ENCODE measurements around the gene HMGN1. TPM values are rescaled to one million over a fixed set of nuclear protein-coding genes. Genes with fewer than 3 reads are reported as not detected.

The HMGN1 gene
- polyA plus RNA-seq, 1 donor from 2014 or later = 2,070 TPM

GRCh38 chr21:39377444-39378050 lies 28.7 kb upstream of the HMGN1 start:
- no peaks in the 10 kb centered on the region for H4K20me1 ChIP-seq (ENCODE audit: insufficient read depth)
- H3K9me3 ChIP-seq (ENCODE audit: low read length) = no peaks in the 10 kb centered on the region
- no peak for TF ChIP-seq MXI1 (conservative IDR thresholded peaks at IDR 0.05; ENCODE audit: poor library complexity, severe bottlenecking)
- no peak for TF ChIP-seq RAD21 (conservative IDR thresholded peaks at IDR 0.05)
- no peak for TF ChIP-seq TAF1 (IDR thresholded peaks at IDR 0.05; ENCODE audit: low read depth)
- no peak for TF ChIP-seq CTCF (IDR thresholded peaks at IDR 0.05; ENCODE audit: poor library complexity, severe bottlenecking)
- no peak for TF ChIP-seq EP300 (conservative IDR thresholded peaks at IDR 0.05; ENCODE audit: poor library complexity, severe bottlenecking)
- no peak for TF ChIP-seq EZH2 (IDR thresholded peaks at IDR 0.05; ENCODE audit: borderline replicate concordance, insufficient read depth, low read length, poor library complexity, severe bottlenecking)
- no peak for TF ChIP-seq REST (IDR thresholded peaks at IDR 0.05; ENCODE audit: borderline replicate concordance)
- no peak for TF ChIP-seq SMC3 (conservative IDR thresholded peaks at IDR 0.05; ENCODE audit: poor library complexity)
- no peak for TF ChIP-seq POLR2AphosphoS5 (IDR thresholded peaks at IDR 0.05)
- no peak overlapping the region for H2AFZ ChIP-seq (ENCODE audit: low read depth, low read length)
- H3K27me3 ChIP-seq (ENCODE audit: insufficient read depth, low read depth, low read length) = no peaks in the 10 kb centered on the region
- no peaks in the 10 kb centered on the region for H3K36me3 ChIP-seq (ENCODE audit: insufficient read depth, low read length)
- no peak overlapping the region for H3K4me2 ChIP-seq (ENCODE audit: low read length)
- H3K79me2 ChIP-seq (replicated peaks; ENCODE audit: insufficient read depth, low read length) = peaks cover 16% of the 10 kb centered on the region
- no peaks in the 10 kb centered on the region for H3K9me2 ChIP-seq (ENCODE audit: insufficient read depth, low read length)
- H3K27ac ChIP-seq (ENCODE audit: low read length) = no peak overlapping the region
- H3K9ac ChIP-seq (ENCODE audit: low read length) = no peak overlapping the region
- no peaks in the 10 kb centered on the region for H3F3A ChIP-seq (ENCODE audit: insufficient read depth, low read length, poor library complexity, severe bottlenecking)
- H3K4me3 ChIP-seq (ENCODE audit: low read length) = no peak overlapping the region

GRCh38 chr21:39375446-39375845 lies 26.6 kb upstream of the HMGN1 start:
- Histone ChIP-seq H2AFZ (ENCODE audit: low read depth, low read length) (no peak overlapping the region), H3K4me2 (ENCODE audit: low read length) (no peak overlapping the region), H3K9me3 (ENCODE audit: low read length) (no peaks in the 10 kb centered on the region), H3K4me3 (ENCODE audit: low read length) (no peak overlapping the region), H3K27me3 (ENCODE audit: insufficient read depth, low read depth, low read length) (no peaks in the 10 kb centered on the region), H3K36me3 (ENCODE audit: insufficient read depth, low read length) (no peaks in the 10 kb centered on the region), H3K9me2 (ENCODE audit: insufficient read depth, low read length) (no peaks in the 10 kb centered on the region), H3F3A (ENCODE audit: insufficient read depth, low read length, poor library complexity, severe bottlenecking) (no peaks in the 10 kb centered on the region), H3K9ac (ENCODE audit: low read length) (no peak overlapping the region), H3K79me2 (replicated peaks; ENCODE audit: insufficient read depth, low read length) (no peaks in the 10 kb centered on the region), H3K27ac (ENCODE audit: low read length) (no peak overlapping the region), H4K20me1 (ENCODE audit: insufficient read depth) (no peaks in the 10 kb centered on the region)
- TF ChIP-seq MXI1 (conservative IDR thresholded peaks at IDR 0.05; ENCODE audit: poor library complexity, severe bottlenecking) (no peak), EZH2 (IDR thresholded peaks at IDR 0.05; ENCODE audit: borderline replicate concordance, insufficient read depth, low read length, poor library complexity, severe bottlenecking) (no peak), REST (IDR thresholded peaks at IDR 0.05; ENCODE audit: borderline replicate concordance) (no peak), CTCF (IDR thresholded peaks at IDR 0.05; ENCODE audit: poor library complexity, severe bottlenecking) (no peak), RAD21 (conservative IDR thresholded peaks at IDR 0.05) (no peak), SMC3 (conservative IDR thresholded peaks at IDR 0.05; ENCODE audit: poor library complexity) (no peak), POLR2AphosphoS5 (IDR thresholded peaks at IDR 0.05) (no peak), EP300 (conservative IDR thresholded peaks at IDR 0.05; ENCODE audit: poor library complexity, severe bottlenecking) (no peak), TAF1 (IDR thresholded peaks at IDR 0.05; ENCODE audit: low read depth) (no peak)

All from neural cell (in vitro differentiated cells).